ENCODE results near the gene TSPYL4. TPM values are rescaled to one million over a fixed set of nuclear protein-coding genes. Genes with fewer than 3 reads are reported as not detected.

Gene TSPYL4
- polyA plus RNA-seq, 1 donor (not counting 4 experiments of a cell fraction or from before 2014, with no cell fraction given), result 8.1 TPM

GRCh38 chr6:116218172-116218633 lies 35.7 kb downstream of the TSPYL4 start:
- TF ChIP-seq EZH2 (IDR thresholded peaks at IDR 0.05; ENCODE audit: low read length) (no peak), CTCF (optimal IDR thresholded peaks at IDR 0.05 in 1 of 3, IDR thresholded peaks at IDR 0.05 in 1 of 3, conservative IDR thresholded peaks at IDR 0.05 in 1 of 3; ENCODE audit: extremely low read depth in 1 of 3, insufficient read depth in 2 of 3, low read length in 3 of 3) (peak in 2 of 3 experiments; percentile 3 to 21)
- FAIRE-seq, result no peak
- no peak overlapping the region for H3K27ac ChIP-seq (ENCODE audit: control insufficient read depth, insufficient read depth, low read length)
- H2AFZ ChIP-seq (ENCODE audit: control insufficient read depth, low read length), result no peak overlapping the region
- no peaks in the 10 kb centered on the region for H3K36me3 ChIP-seq (ENCODE audit: control insufficient read depth in 2 of 2, extremely low read depth in 1 of 2, insufficient read depth in 2 of 2, low read length in 2 of 2)
- no peak for DNase-seq (ENCODE audit: low read depth, low spot score)
- dilution Hi-C loops (cut with MboI; ENCODE audit: extremely low pct_ligation_motif_present, low sequenced_read_pairs), result no loop called here
- no peaks in the 10 kb centered on the region for H3K27me3 ChIP-seq (ENCODE audit: control insufficient read depth, extremely low read depth, insufficient read depth, low read length)
- H3K4me1 ChIP-seq (ENCODE audit: control insufficient read depth, extremely low read depth, insufficient read depth, low read length), result peaks cover 7% of the 10 kb centered on the region
- no peaks in the 10 kb centered on the region for H4K20me1 ChIP-seq (ENCODE audit: control insufficient read depth, extremely low read depth, insufficient read depth, low read length)
- H3K9ac ChIP-seq (ENCODE audit: control insufficient read depth, extremely low read depth, insufficient read depth, low read length), result no peak overlapping the region
- no peaks in the 10 kb centered on the region for H3K79me2 ChIP-seq (ENCODE audit: control insufficient read depth, insufficient read depth, low read length)
- H3K9me1 ChIP-seq (ENCODE audit: control insufficient read depth, extremely low read depth, insufficient read depth, low read length), result no peaks in the 10 kb centered on the region
- no peak overlapping the region for H3K4me2 ChIP-seq (ENCODE audit: control insufficient read depth, extremely low read depth, insufficient read depth, low read depth, low read length)
- no peaks in the 10 kb centered on the region for H3K9me3 ChIP-seq (ENCODE audit: control insufficient read depth, low read depth, low read length)
- no peak overlapping the region for H3K4me3 ChIP-seq (ENCODE audit: control insufficient read depth in 2 of 3, extremely low read depth in 1 of 3, insufficient read depth in 2 of 3, low read depth in 1 of 3, low read length in 3 of 3)

GRCh38 chr6:116217069-116217468 lies 36.8 kb downstream of the TSPYL4 start:
- no peaks in the 10 kb centered on the region for H3K9me3 ChIP-seq (ENCODE audit: control insufficient read depth, low read depth, low read length)
- TF ChIP-seq CTCF (optimal IDR thresholded peaks at IDR 0.05 in 1 of 3, IDR thresholded peaks at IDR 0.05 in 1 of 3, conservative IDR thresholded peaks at IDR 0.05 in 1 of 3; ENCODE audit: extremely low read depth in 1 of 3, insufficient read depth in 2 of 3, low read length in 3 of 3) (peak in 2 of 3 experiments; percentile 26 to 44), EZH2 (IDR thresholded peaks at IDR 0.05; ENCODE audit: low read length) (no peak)
- no peak overlapping the region for H3K4me2 ChIP-seq (ENCODE audit: control insufficient read depth, extremely low read depth, insufficient read depth, low read depth, low read length)
- H3K9ac ChIP-seq (ENCODE audit: control insufficient read depth, extremely low read depth, insufficient read depth, low read length), result no peak overlapping the region
- dilution Hi-C loops (cut with MboI; ENCODE audit: extremely low pct_ligation_motif_present, low sequenced_read_pairs), result no loop called here
- no peak overlapping the region for H3K27ac ChIP-seq (ENCODE audit: control insufficient read depth, insufficient read depth, low read length)
- H3K36me3 ChIP-seq (ENCODE audit: control insufficient read depth in 2 of 2, extremely low read depth in 1 of 2, insufficient read depth in 2 of 2, low read length in 2 of 2), result no peaks in the 10 kb centered on the region
- DNase-seq (ENCODE audit: low read depth, low spot score) (no peak), FAIRE-seq (no peak)
- no peaks in the 10 kb centered on the region for H3K9me1 ChIP-seq (ENCODE audit: control insufficient read depth, extremely low read depth, insufficient read depth, low read length)
- H2AFZ ChIP-seq (ENCODE audit: control insufficient read depth, low read length), result no peak overlapping the region
- no peaks in the 10 kb centered on the region for H3K27me3 ChIP-seq (ENCODE audit: control insufficient read depth, extremely low read depth, insufficient read depth, low read length)
- no peaks in the 10 kb centered on the region for H4K20me1 ChIP-seq (ENCODE audit: control insufficient read depth, extremely low read depth, insufficient read depth, low read length)
- no peaks in the 10 kb centered on the region for H3K79me2 ChIP-seq (ENCODE audit: control insufficient read depth, insufficient read depth, low read length)
- H3K4me1 ChIP-seq (ENCODE audit: control insufficient read depth, extremely low read depth, insufficient read depth, low read length), result peaks cover 7% of the 10 kb centered on the region
- H3K4me3 ChIP-seq (ENCODE audit: control insufficient read depth in 2 of 3, extremely low read depth in 1 of 3, insufficient read depth in 2 of 3, low read depth in 1 of 3, low read length in 3 of 3), result no peak overlapping the region
